Measurements from ENCODE around the gene IFNG. TPM values are rescaled to one million over a fixed set of nuclear protein-coding genes. Genes with fewer than 3 reads are reported as not detected.

Gene IFNG
- polyA plus RNA-seq, 2 of the 4 experiments (the other 2 are of a cell fraction), result not detected

DNA sequence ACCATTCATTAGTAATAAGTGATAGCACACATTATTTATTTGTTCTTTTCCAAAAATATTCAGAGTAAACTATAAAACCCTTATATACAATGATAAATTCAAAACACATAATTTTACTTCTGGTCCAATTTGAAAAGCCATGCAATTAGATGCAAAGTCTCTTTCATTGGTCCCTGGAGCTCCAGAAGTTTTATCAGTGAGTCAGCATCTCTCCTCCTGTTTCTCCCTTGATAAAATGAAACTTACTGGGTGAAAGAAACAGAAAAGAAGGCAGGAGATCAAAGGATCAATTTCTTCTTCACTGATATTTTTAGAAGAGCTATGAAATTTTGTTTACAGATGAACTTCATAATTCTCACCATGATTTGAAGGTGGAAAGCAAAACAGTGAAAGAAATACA lies 47.5 kb downstream of the IFNG start (continued):
- TF ChIP-seq, protein P1, sequence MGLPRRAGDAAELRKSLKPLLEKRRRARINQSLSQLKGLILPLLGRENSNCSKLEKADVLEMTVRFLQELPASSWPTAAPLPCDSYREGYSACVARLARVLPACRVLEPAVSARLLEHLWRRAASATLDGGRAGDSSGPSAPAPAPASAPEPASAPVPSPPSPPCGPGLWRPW (IDR thresholded peaks at IDR 0.05), result no peak
- TF ChIP-seq CTCF (IDR thresholded peaks at IDR 0.05) (no peak), GATA3 (IDR thresholded peaks at IDR 0.05; ENCODE audit: borderline replicate concordance) (no peak), BHLHE40 (IDR thresholded peaks at IDR 0.05; ENCODE audit: low read depth, low read length) (no peak), HEYL (CRISPR knock-in tag; IDR thresholded peaks at IDR 0.05) (no peak)

DNA sequence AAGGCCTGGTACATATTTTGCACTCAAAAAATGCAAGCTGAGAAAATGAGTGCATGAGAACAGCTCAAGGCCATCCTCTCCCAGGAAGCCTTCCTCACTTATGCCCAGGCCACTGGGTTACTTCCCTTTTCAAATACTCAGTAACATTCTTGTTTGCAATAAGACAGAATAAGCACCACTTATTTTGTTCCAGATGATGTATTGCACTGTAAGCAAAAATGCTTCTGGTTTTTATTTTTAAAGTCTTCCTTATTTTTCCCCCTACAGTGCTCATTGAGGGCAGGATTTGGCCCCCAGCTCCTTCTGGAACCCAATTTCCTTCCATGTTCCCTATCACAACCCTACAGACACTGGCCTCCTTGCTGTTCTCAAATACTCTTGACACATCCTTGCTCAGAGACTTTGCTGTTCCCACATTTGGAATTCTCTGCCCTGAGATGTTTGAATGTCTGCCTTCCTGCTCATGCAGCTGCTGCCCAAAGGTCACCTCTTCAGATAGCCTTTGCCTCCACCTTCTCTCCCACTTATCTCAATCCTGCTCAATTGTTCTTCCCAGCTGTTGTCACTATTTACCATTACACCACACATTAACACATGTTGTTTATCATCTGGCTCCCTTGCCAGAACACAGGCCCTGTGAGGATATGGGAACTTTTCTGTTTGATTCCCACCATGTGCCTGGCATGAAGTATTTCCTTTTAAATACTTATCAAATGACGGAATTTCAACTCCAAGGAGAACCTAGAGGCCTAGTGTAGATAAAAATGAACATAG lies 49.9 kb downstream of the IFNG start:
- CTCF ChIA-PET, result interaction anchor here (0.7 to 1.1 kb wide), 4 partner anchors 71 to 290 kb away, joined by 3 read pairs; no protein-coding TSS in a partner anchor
- Histone ChIP-seq H3K27ac (no peak overlapping the region), H3K4me1 (no peaks in the 10 kb centered on the region), H3K9me3 (no peaks in the 10 kb centered on the region), H3K4me2 (no peak overlapping the region), H3K4me3 (no peak overlapping the region)
- DNase-seq (ENCODE audit: low read depth in 1 of 2, low spot score in 1 of 2) (no peak), FAIRE-seq (no peak), ATAC-seq (no peak)
- 18% methylated on average over 1 of the region's 1 CpG for WGBS (ENCODE audit: missing lambda C conversion rate)
- TF ChIP-seq CBX2 (IDR thresholded peaks at IDR 0.05; ENCODE audit: borderline replicate concordance, low read depth) (no peak), FOXS1 (CRISPR knock-in tag; IDR thresholded peaks at IDR 0.05) (no peak), ELK1 (IDR thresholded peaks at IDR 0.05; ENCODE audit: low read depth, low read length) (no peak), CHD2 (IDR thresholded peaks at IDR 0.05; ENCODE audit: low read length, partially characterized antibody) (no peak), MAFK (IDR thresholded peaks at IDR 0.05; ENCODE audit: partially characterized antibody) (peak; percentile 39), EHMT2 (IDR thresholded peaks at IDR 0.05; ENCODE audit: low read depth) (no peak), POLR2AphosphoS2 (conservative IDR thresholded peaks at IDR 0.05; ENCODE audit: low read length) (no peak), KDM1A (IDR thresholded peaks at IDR 0.05; ENCODE audit: low read depth) (no peak)
- POLR2A ChIA-PET, result no interaction called here

- TF ChIP-seq PHF8 (IDR thresholded peaks at IDR 0.05; ENCODE audit: borderline replicate concordance, low read depth), result no peak
- no peak for TF ChIP-seq ATOH8 (CRISPR knock-in tag; IDR thresholded peaks at IDR 0.05; ENCODE audit: low read depth)
- TF ChIP-seq POLR2A (IDR thresholded peaks at IDR 0.05; ENCODE audit: low read length), result no peak
- no peak for TF ChIP-seq FOSB (CRISPR knock-in tag; IDR thresholded peaks at IDR 0.05)
- TF ChIP-seq KDM5A (IDR thresholded peaks at IDR 0.05), result no peak
- TF ChIP-seq RNF2 (IDR thresholded peaks at IDR 0.05; ENCODE audit: borderline replicate concordance, low read depth), result no peak
- TF ChIP-seq BHLHE40 (IDR thresholded peaks at IDR 0.05; ENCODE audit: low read depth, low read length), result no peak
- TF ChIP-seq, protein P2, sequence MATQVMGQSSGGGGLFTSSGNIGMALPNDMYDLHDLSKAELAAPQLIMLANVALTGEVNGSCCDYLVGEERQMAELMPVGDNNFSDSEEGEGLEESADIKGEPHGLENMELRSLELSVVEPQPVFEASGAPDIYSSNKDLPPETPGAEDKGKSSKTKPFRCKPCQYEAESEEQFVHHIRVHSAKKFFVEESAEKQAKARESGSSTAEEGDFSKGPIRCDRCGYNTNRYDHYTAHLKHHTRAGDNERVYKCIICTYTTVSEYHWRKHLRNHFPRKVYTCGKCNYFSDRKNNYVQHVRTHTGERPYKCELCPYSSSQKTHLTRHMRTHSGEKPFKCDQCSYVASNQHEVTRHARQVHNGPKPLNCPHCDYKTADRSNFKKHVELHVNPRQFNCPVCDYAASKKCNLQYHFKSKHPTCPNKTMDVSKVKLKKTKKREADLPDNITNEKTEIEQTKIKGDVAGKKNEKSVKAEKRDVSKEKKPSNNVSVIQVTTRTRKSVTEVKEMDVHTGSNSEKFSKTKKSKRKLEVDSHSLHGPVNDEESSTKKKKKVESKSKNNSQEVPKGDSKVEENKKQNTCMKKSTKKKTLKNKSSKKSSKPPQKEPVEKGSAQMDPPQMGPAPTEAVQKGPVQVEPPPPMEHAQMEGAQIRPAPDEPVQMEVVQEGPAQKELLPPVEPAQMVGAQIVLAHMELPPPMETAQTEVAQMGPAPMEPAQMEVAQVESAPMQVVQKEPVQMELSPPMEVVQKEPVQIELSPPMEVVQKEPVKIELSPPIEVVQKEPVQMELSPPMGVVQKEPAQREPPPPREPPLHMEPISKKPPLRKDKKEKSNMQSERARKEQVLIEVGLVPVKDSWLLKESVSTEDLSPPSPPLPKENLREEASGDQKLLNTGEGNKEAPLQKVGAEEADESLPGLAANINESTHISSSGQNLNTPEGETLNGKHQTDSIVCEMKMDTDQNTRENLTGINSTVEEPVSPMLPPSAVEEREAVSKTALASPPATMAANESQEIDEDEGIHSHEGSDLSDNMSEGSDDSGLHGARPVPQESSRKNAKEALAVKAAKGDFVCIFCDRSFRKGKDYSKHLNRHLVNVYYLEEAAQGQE (IDR thresholded peaks at IDR 0.05), result no peak
- Histone ChIP-seq H3K4me1 (no peaks in the 10 kb centered on the region), H3K27ac (no peak overlapping the region), H3K9me3 (no peaks in the 10 kb centered on the region), H3K4me2 (no peak overlapping the region), H3K4me3 (no peak overlapping the region)
- no peak for DNase-seq (ENCODE audit: low read depth in 1 of 2, low spot score in 1 of 2)
- POLR2A ChIA-PET, result no interaction called here
- no peak for FAIRE-seq
- no peak for ATAC-seq
- CTCF ChIA-PET, result interaction anchor here (0.7 to 1.1 kb wide), 5 partner anchors 35 to 291 kb away, joined by 3 read pairs; no protein-coding TSS in a partner anchor
These were observed 50.5 kb downstream of the IFNG start for GRCh38 chr12:68109001-68109400.
